Measurements from ENCODE around the gene FKBP8.

- TF ChIP-seq CTCF (IDR thresholded peaks at IDR 0.05; ENCODE audit: poor library complexity, severe bottlenecking) (no peak), RAD21 (conservative IDR thresholded peaks at IDR 0.05) (no peak), REST (IDR thresholded peaks at IDR 0.05; ENCODE audit: borderline replicate concordance) (no peak), TAF1 (IDR thresholded peaks at IDR 0.05; ENCODE audit: low read depth) (no peak), EZH2 (IDR thresholded peaks at IDR 0.05; ENCODE audit: borderline replicate concordance, insufficient read depth, low read length, poor library complexity, severe bottlenecking) (no peak), SMC3 (conservative IDR thresholded peaks at IDR 0.05; ENCODE audit: poor library complexity) (no peak), EP300 (conservative IDR thresholded peaks at IDR 0.05; ENCODE audit: poor library complexity, severe bottlenecking) (no peak)
Measured at GRCh38 chr19:18522124-18522861, 21.1 kb downstream of the FKBP8 start.

Measured in neural cell (in vitro differentiated cells).